ENCODE results near the gene DEFB126.
"Not testable (repeated sequence)": the region's sequence is repeated elsewhere in the genome, so short reads cannot be mapped to it uniquely, and the experiment has no call there.

DEFB126 gene

DNA sequence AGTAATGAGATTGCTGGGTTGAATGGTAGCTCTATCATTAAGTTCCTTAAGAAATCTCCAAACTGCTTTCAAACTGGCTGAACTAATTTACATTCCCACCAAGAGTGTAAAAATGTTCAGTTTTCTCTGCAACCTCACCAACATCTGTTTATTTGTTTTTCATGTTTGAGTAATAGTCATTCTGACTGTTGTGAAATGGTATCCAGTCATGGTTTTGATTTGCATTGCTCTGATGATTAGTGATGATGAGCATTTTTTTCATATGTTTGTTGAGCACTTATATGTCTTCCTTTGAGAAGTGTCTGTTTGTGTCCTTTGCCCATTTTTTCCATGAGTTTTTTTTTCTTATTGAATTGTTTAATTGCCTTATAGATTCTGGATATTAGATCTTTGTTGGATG is 30.0 kb upstream of the DEFB126 start:
- ChIA-PET POLR2A (no interaction called here), CTCF (no interaction called here)
- Histone ChIP-seq H3K27ac (ENCODE audit: extremely low read depth, low read depth, low read length) (no peak overlapping the region), H3K4me3 (ENCODE audit: low read depth, low read length) (no peak overlapping the region), H3K4me1 (ENCODE audit: control insufficient read depth, insufficient read depth, low read length) (no peaks in the 10 kb centered on the region), H3K36me3 (ENCODE audit: control insufficient read depth in 2 of 2, insufficient read depth in 1 of 2, low read length in 2 of 2) (no peaks in the 10 kb centered on the region), H3K9me3 (ENCODE audit: control insufficient read depth, insufficient read depth, low read depth, low read length) (peaks cover 1% of the 10 kb centered on the region; the same call in 1 of the 2 replicates)
- TF ChIP-seq, protein P1, sequence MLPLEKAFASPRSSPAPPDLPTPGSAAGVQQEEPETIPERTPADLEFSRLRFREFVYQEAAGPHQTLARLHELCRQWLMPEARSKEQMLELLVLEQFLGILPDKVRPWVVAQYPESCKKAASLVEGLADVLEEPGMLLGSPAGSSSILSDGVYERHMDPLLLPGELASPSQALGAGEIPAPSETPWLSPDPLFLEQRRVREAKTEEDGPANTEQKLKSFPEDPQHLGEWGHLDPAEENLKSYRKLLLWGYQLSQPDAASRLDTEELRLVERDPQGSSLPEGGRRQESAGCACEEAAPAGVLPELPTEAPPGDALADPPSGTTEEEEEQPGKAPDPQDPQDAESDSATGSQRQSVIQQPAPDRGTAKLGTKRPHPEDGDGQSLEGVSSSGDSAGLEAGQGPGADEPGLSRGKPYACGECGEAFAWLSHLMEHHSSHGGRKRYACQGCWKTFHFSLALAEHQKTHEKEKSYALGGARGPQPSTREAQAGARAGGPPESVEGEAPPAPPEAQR (tag by site-specific recombination; IDR thresholded peaks at IDR 0.05) = no peak
- TF ChIP-seq GLI2 (tag by site-specific recombination; IDR thresholded peaks at IDR 0.05; ENCODE audit: borderline replicate concordance, low read depth) = no peak
- no peak for TF ChIP-seq ZNF621 (tag by site-specific recombination; IDR thresholded peaks at IDR 0.05)
- TF ChIP-seq RBAK (tag by site-specific recombination; IDR thresholded peaks at IDR 0.05) = no peak
- no peak for TF ChIP-seq ZNF274 (IDR thresholded peaks at IDR 0.05; ENCODE audit: low read length)
- TF ChIP-seq ZNF274 (tag by site-specific recombination; IDR thresholded peaks at IDR 0.05; ENCODE audit: borderline replicate concordance) = no peak
- TF ChIP-seq ZNF169 (tag by site-specific recombination; IDR thresholded peaks at IDR 0.05) = no peak
- TF ChIP-seq, protein P2, sequence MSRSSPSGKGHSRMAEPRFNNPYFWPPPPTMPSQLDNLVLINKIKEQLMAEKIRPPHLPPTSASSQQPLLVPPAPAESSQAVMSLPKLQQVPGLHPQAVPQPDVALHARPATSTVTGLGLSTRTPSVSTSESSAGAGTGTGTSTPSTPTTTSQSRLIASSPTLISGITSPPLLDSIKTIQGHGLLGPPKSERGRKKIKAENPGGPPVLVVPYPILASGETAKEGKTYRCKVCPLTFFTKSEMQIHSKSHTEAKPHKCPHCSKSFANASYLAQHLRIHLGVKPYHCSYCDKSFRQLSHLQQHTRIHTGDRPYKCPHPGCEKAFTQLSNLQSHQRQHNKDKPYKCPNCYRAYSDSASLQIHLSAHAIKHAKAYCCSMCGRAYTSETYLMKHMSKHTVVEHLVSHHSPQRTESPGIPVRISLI (tag by site-specific recombination; IDR thresholded peaks at IDR 0.05) = no peak
- TF ChIP-seq ZNF624 (tag by site-specific recombination; IDR thresholded peaks at IDR 0.05) = no peak
- TF ChIP-seq ZBTB17 (tag by site-specific recombination; IDR thresholded peaks at IDR 0.05) = no peak
- TF ChIP-seq ZNF585B (tag by site-specific recombination; IDR thresholded peaks at IDR 0.05) = no peak
- no peak for TF ChIP-seq ZNF830 (tag by site-specific recombination; IDR thresholded peaks at IDR 0.05; ENCODE audit: low read depth)

DNA sequence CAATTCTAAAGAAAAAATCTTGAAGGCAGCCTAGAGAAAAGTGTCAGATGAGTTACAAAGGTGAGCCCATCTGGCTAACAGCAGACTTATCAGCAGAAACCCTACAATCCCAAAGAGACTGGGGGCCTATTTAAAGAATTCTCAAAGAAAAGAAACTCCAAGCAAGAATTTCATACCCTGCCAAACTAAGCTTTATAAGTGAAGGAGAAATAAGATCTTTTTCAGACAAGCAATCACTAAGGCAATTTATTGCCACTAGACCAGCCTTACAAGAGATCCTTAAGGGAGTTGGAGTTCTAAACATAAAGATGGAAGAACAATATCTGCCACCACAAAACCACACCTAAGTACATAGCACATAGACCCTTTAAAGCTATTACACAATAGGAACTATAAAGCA is 24.9 kb upstream of the DEFB126 start:
- ChIA-PET CTCF (interaction anchor here (0.6 kb wide), 1 partner anchor 33 kb away, joined by 3 read pairs; no protein-coding TSS in a partner anchor), POLR2A (no interaction called here)
- Histone ChIP-seq H3K9me3 (ENCODE audit: control insufficient read depth, insufficient read depth, low read depth, low read length) (peaks cover 2% of the 10 kb centered on the region; the same call in 1 of the 2 replicates), H3K27ac (ENCODE audit: extremely low read depth, low read depth, low read length) (no peak overlapping the region), H3K4me3 (ENCODE audit: low read depth, low read length) (no peak overlapping the region), H3K4me1 (ENCODE audit: control insufficient read depth, insufficient read depth, low read length) (no peaks in the 10 kb centered on the region), H3K36me3 (ENCODE audit: control insufficient read depth in 2 of 2, insufficient read depth in 1 of 2, low read length in 2 of 2) (no peaks in the 10 kb centered on the region)
- TF ChIP-seq ZSCAN30 (tag by site-specific recombination; IDR thresholded peaks at IDR 0.05) = no peak
- no peak for TF ChIP-seq BCL11A (tag by site-specific recombination; IDR thresholded peaks at IDR 0.05; ENCODE audit: low read depth)
- TF ChIP-seq SETDB1 (IDR thresholded peaks at IDR 0.05; ENCODE audit: insufficient read length, low read length) = peak; percentile 90
- no peak for TF ChIP-seq PRDM1 (tag by site-specific recombination; IDR thresholded peaks at IDR 0.05)
- TF ChIP-seq, protein P3, sequence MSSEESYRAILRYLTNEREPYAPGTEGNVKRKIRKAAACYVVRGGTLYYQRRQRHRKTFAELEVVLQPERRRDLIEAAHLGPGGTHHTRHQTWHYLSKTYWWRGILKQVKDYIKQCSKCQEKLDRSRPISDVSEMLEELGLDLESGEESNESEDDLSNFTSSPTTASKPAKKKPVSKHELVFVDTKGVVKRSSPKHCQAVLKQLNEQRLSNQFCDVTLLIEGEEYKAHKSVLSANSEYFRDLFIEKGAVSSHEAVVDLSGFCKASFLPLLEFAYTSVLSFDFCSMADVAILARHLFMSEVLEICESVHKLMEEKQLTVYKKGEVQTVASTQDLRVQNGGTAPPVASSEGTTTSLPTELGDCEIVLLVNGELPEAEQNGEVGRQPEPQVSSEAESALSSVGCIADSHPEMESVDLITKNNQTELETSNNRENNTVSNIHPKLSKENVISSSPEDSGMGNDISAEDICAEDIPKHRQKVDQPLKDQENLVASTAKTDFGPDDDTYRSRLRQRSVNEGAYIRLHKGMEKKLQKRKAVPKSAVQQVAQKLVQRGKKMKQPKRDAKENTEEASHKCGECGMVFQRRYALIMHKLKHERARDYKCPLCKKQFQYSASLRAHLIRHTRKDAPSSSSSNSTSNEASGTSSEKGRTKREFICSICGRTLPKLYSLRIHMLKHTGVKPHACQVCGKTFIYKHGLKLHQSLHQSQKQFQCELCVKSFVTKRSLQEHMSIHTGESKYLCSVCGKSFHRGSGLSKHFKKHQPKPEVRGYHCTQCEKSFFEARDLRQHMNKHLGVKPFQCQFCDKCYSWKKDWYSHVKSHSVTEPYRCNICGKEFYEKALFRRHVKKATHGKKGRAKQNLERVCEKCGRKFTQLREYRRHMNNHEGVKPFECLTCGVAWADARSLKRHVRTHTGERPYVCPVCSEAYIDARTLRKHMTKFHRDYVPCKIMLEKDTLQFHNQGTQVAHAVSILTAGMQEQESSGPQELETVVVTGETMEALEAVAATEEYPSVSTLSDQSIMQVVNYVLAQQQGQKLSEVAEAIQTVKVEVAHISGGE (tag by site-specific recombination; conservative IDR thresholded peaks at IDR 0.05; ENCODE audit: low read depth) = no peak
- no peak for TF ChIP-seq ZBTB17 (tag by site-specific recombination; IDR thresholded peaks at IDR 0.05)
- TF ChIP-seq ZFHX2 (tag by site-specific recombination; conservative IDR thresholded peaks at IDR 0.05) = no peak
- peak; percentile 63 for TF ChIP-seq TRIM28 (IDR thresholded peaks at IDR 0.05; ENCODE audit: borderline replicate concordance, low read length)

DNA sequence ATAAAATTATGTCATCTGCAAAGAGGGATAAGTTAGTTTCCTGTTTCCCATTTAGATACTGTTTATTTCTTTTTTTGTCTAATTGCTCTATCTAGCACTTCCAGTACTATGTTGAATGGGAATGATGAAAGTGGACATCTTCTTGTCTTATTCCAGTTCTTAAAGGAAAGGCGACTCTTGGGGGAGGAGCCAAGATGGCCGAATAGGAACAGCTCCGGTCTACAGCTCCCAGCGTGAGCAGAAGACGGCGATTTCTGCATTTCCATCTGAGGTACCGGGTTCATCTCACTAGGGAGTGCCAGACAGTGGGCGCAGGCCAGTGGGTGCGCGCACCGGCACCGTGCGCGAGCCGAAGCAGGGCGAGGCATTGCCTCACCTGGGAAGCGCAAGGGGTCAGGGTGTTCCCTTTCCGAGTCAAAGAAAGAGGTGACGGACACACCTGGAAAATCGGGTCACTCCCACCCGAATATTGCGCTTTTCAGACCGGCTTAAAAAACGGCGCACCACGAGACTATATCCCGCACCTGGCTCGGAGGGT is 12.5 kb upstream of the DEFB126 start:
- POLR2A ChIA-PET; H3K4me3 ChIP-seq (ENCODE audit: low read depth, low read length); CTCF ChIA-PET; H3K36me3 ChIP-seq (ENCODE audit: control insufficient read depth in 2 of 2, insufficient read depth in 1 of 2, low read length in 2 of 2); H3K27ac ChIP-seq (ENCODE audit: extremely low read depth, low read depth, low read length); H3K4me1 ChIP-seq (ENCODE audit: control insufficient read depth, insufficient read depth, low read length); H3K9me3 ChIP-seq (ENCODE audit: control insufficient read depth, insufficient read depth, low read depth, low read length): not testable (repeated sequence)

Measured in HEK293 (cell line).